DOHH2 (cell line): ENCODE measurements around the gene POLR2A.

Experiments
- EZH2phosphoT487 ChIP-seq: fragments of 200-600 bp; sonication (generic); IDR thresholded peaks from 2 replicates; pipeline ENCODE4 v1.6.1; 2017; ENCODE audit warnings: borderline replicate concordance, mild to moderate bottlenecking, antibody characterized with exemption, low read length, moderate library complexity, mixed read lengths
- TF ChIP-seq, protein P1 (sequence below): fragments of 200-600 bp; sonication (generic); IDR thresholded peaks from one replicate; pipeline ENCODE4 v1.5.1; 2014; ENCODE audit warnings: antibody characterized with exemption, mild to moderate bottlenecking, low read depth, low read length; ENCODE audit not compliant: poor library complexity, severe bottlenecking

DNA sequence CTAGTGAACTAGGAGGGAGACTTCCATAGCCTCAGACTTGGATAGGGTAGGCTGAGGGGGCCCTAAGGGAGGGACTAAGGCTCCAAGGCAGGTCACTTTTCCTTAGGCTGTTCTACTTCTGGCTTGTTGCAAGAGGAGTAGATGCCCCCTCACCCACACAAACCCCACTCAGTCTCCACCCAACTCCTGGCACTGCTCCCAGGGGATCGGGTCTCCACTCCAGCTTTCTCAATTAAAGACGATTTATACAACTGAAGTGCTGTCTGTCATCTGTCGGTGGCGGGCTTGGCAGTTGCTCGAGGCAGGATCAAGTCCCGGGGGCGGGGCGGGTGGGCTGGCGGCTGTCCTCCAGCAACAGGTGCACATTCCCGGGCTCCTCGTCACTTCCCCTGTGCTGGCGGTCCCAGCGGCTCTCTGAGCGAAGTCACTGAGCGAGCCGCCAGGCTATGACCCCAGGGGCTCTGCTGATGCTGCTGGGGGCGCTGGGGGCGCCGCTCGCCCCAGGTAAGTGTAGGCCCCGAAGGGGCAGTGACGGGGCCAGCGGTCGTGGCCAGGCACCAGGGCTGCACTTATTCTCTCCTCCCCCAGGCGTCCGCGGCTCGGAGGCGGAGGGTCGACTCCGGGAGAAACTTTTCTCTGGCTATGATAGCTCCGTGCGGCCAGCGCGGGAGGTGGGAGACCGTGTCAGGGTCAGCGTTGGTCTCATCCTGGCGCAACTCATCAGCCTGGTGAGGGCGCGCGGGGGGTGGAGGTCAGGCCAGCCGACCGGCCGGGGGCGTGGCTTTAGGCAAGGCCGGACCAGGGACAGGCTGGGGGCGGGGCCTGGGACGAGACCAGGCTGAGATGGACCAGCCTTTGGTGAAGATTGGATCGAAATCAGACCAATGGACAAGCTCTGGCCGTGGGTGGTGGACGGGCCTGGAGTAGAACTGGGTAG lies 39.2 kb upstream of the POLR2A start, which contains the start of gene CHRNB1:
- TF ChIP-seq, protein P1, sequence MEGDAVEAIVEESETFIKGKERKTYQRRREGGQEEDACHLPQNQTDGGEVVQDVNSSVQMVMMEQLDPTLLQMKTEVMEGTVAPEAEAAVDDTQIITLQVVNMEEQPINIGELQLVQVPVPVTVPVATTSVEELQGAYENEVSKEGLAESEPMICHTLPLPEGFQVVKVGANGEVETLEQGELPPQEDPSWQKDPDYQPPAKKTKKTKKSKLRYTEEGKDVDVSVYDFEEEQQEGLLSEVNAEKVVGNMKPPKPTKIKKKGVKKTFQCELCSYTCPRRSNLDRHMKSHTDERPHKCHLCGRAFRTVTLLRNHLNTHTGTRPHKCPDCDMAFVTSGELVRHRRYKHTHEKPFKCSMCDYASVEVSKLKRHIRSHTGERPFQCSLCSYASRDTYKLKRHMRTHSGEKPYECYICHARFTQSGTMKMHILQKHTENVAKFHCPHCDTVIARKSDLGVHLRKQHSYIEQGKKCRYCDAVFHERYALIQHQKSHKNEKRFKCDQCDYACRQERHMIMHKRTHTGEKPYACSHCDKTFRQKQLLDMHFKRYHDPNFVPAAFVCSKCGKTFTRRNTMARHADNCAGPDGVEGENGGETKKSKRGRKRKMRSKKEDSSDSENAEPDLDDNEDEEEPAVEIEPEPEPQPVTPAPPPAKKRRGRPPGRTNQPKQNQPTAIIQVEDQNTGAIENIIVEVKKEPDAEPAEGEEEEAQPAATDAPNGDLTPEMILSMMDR: no peak
- TF ChIP-seq EZH2phosphoT487: no peak; the same call in 1 of the 2 replicates
